Fibroblast of lung (primary cell): ENCODE results near the gene LTBP2.

Source experiments
- CTCF ChIP-seq, 2 donors: IDR thresholded peaks in 1 of 2; conservative IDR thresholded peaks in 1 of 2; 1 replicate in 1 of 2; 2 replicates in 1 of 2; pipeline ENCODE4 v1.5.1; 2011 to 2012; ENCODE audit warnings: low read length in 2 of 2, control low read depth in 1 of 2, inconsistent platforms in 1 of 2, low read depth in 1 of 2, mild to moderate bottlenecking in 1 of 2
- EZH2 ChIP-seq: IDR thresholded peaks from 2 replicates; pipeline ENCODE4 v1.5.1; 2012; ENCODE audit warnings: low read length, control low read depth, mild to moderate bottlenecking; ENCODE audit errors: missing control alignments

- no peak for TF ChIP-seq CTCF (conservative IDR thresholded peaks at IDR 0.05 in 1 of 2, IDR thresholded peaks at IDR 0.05 in 1 of 2; ENCODE audit: low read depth in 1 of 2, low read length in 2 of 2)
- TF ChIP-seq EZH2 = no peak
These were observed 979 bp downstream of the LTBP2 start for GRCh38 chr14:74610866-74611649.
